Suprapubic skin (tissue), 2 donors: ENCODE results near the gene DISC1.

Experiments used
- EP300 ChIP-seq: sonication (generic); formaldehyde crosslinking; IDR thresholded peaks from one replicate; pipeline ENCODE4 v1.6.1; 2017; ENCODE audit warnings: antibody characterized with exemption
- POLR2A ChIP-seq, 2 donors: fragments of 450-650 bp; IDR thresholded peaks; one replicate each; pipeline ENCODE4 v1.6.1; 2017; ENCODE audit warnings: antibody characterized with exemption in 2 of 2, mild to moderate bottlenecking in 2 of 2, moderate library complexity in 2 of 2

GRCh38 chr1:231899713-231900435, 273.3 kb downstream of the DISC1 start:
- TF ChIP-seq POLR2A (IDR thresholded peaks at IDR 0.05) = no peak
- no peak for TF ChIP-seq EP300
